NCI-H187 (cell line): Measurements from ENCODE around the gene RADIL.

ENCODE experiments used
- DNase-seq, 2 experiments: peaks; one replicate each; lab custom pipeline; 2025; lab: John Stamatoyannopoulos, UW

The RADIL gene

DNA sequence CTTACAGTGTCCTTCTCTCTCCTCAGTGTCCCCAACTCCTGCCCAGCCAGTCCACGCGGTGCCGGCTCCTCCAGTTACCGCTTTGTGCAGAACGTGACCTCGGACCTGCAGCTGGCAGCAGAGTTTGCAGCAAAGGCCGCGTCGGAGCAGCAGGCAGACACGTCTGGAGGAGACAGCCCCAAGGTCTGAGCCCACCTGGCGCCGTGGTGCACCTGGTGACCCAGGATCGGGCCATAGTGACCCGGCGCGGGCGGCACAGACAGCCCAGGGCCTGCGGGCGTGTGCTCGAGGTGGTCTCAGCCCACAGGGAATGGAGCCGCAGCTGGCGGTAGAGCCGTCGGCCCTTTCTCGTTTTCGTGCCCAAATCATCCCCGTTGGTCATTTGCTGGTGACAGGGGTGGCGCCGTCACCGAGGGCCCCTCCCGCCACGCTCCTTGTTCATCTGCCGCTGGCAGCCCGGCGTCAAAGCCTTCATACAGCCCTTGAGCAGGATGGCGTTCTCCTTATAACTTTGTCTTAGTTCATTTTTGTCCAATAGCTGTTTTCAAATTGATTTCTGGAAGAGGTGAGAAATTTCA lies 129.0 kb downstream of the RADIL start:
- DNase-seq: no peak

- peak; percentile 3 to 29 for DNase-seq
These were observed 129.7 kb downstream of the RADIL start for GRCh38 chr7:4753598-4754432.

- DNase-seq: no peak
These were observed 132.0 kb downstream of the RADIL start for GRCh38 chr7:4751398-4751947.

DNA sequence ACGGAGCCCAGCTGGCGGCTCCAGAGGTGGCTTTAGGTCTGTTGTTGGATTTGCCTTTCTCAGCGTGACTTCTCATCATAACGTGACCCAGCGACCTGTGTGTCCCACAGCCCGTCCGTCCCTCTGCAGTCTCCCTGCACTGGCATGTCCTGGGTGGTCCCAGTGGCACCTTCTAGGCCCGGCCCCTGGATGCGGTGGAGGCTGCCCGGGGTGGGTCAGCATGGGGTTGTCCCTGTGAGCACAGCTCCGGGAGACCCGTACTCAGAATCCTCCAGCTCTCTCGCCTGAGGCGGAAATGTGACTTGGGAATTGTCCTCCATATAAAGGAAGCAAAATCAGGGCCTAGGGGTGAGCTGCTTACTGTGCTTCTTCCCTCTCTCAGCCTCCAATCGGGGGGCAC lies 133.7 kb downstream of the RADIL start:
- no peak for DNase-seq

- no peak for DNase-seq
These were observed 134.2 kb downstream of the RADIL start for GRCh38 chr7:4749363-4749762.
